HT1080 (cell line): ENCODE data around the gene ANKRD13D. TPM values are rescaled to one million over a fixed set of nuclear protein-coding genes. Genes with fewer than 3 reads are reported as not detected.

Source experiments
- DNase-seq: peaks from one replicate; pipeline ENCODE4 v3.0.0-alpha.2; 2015; ENCODE audit warnings: low read depth
- total RNA-seq: library from RNA; depleted of rRNA; stranded (reverse); fragments of >200 nt; shearing (Covaris generic); gene quantifications from 2 replicates; pipeline ENCODE4 v1.2.3, GENCODE V29; 2014

The ANKRD13D gene
- total RNA-seq, 1 experiment from 2014 or later: 27.6 TPM

GRCh38 chr11:67273260-67273990 is 15.7 kb upstream of the ANKRD13D start:
- no peak for DNase-seq

GRCh38 chr11:67274768-67275605 is 14.1 kb upstream of the ANKRD13D start:
- DNase-seq: no peak

- DNase-seq: no peak
Measured at GRCh38 chr11:67275606-67276409, 13.3 kb upstream of the ANKRD13D start.

- peak; percentile 53 for DNase-seq
Measured at GRCh38 chr11:67276781-67277230, 12.3 kb upstream of the ANKRD13D start.

- peak; percentile 91 for DNase-seq
Measured at GRCh38 chr11:67277231-67277961, 11.7 kb upstream of the ANKRD13D start.

GRCh38 chr11:67278135-67278938 is 10.8 kb upstream of the ANKRD13D start:
- DNase-seq: no peak

GRCh38 chr11:67278939-67279588 is 10.0 kb upstream of the ANKRD13D start:
- DNase-seq: no peak

- DNase-seq: no peak
Measured at GRCh38 chr11:67279589-67280340, 9.3 kb upstream of the ANKRD13D start.

- no peak for DNase-seq
Measured at GRCh38 chr11:67280341-67280787, 8.7 kb upstream of the ANKRD13D start.

- no peak for DNase-seq
Measured at GRCh38 chr11:67280788-67281551, 8.1 kb upstream of the ANKRD13D start.

GRCh38 chr11:67281552-67282150 is 7.5 kb upstream of the ANKRD13D start:
- no peak for DNase-seq

GRCh38 chr11:67282155-67282875 is 6.8 kb upstream of the ANKRD13D start:
- no peak for DNase-seq

GRCh38 chr11:67282876-67283371 is 6.2 kb upstream of the ANKRD13D start:
- no peak for DNase-seq

GRCh38 chr11:67283481-67283963 is 5.6 kb upstream of the ANKRD13D start:
- DNase-seq: no peak

- no peak for DNase-seq
Measured at GRCh38 chr11:67284811-67285540, 4.1 kb upstream of the ANKRD13D start.
